RWPE1 (cell line): Measurements from ENCODE around the gene DCAF5.

Source experiments
- CTCF ChIA-PET: fragments of 350-600 bp; sonication (Branson Sonifier 250); formaldehyde crosslinking; extraction: SDS; loops from one replicate; lab custom pipeline; 2021; lab: Yijun Ruan, JAX
- POLR2A ChIA-PET: fragments of 400-600 bp; formaldehyde crosslinking; extraction: SDS; loops from one replicate; lab custom pipeline; 2020; ENCODE audit warnings: antibody characterized with exemption; ENCODE audit not compliant: low non-redundant PET; lab: Yijun Ruan, JAX
- DNase-seq: peaks from one replicate; pipeline ENCODE4 v3.0.0; 2012; ENCODE audit warnings: low spot score
- H3K27ac ChIP-seq: fragments of 450-650 bp; 2 replicates; pipeline ENCODE4 v1.5.1; 2017
- CTCF ChIP-seq: fragments of 450-650 bp; conservative IDR thresholded peaks from 2 replicates; pipeline ENCODE4 v1.5.1; 2017; ENCODE audit warnings: low read depth, mild to moderate bottlenecking

DCAF5 gene

GRCh38 chr14:69055999-69056788 lies 96.7 kb downstream of the DCAF5 start:
- no peak overlapping the region for H3K27ac ChIP-seq
- DNase-seq = peak; percentile 55
- TF ChIP-seq CTCF = no peak
- ChIA-PET POLR2A (no interaction called here), CTCF (interaction anchor here (0.6 to 1.2 kb wide), 7 partner anchors 51 to 1112 kb away, joined by 3 to 5 read pairs (median 3); no protein-coding TSS in a partner anchor)

- POLR2A ChIA-PET = no interaction called here
- H3K27ac ChIP-seq = no peak overlapping the region
- CTCF ChIA-PET = no interaction called here
- DNase-seq = peak; percentile 53
- no peak for TF ChIP-seq CTCF
These were observed 97.8 kb downstream of the DCAF5 start for GRCh38 chr14:69055125-69055524.

- no peak overlapping the region for H3K27ac ChIP-seq
- ChIA-PET CTCF (interaction anchor here (0.6 kb wide), 1 partner anchor 824 kb away, joined by 3 read pairs; no protein-coding TSS in a partner anchor), POLR2A (no interaction called here)
- DNase-seq = no peak
- no peak for TF ChIP-seq CTCF
These were observed 98.9 kb downstream of the DCAF5 start for GRCh38 chr14:69054030-69054429.

GRCh38 chr14:69052181-69052601 lies 100.7 kb downstream of the DCAF5 start:
- ChIA-PET POLR2A (no interaction called here), CTCF (interaction anchor here (0.8 kb wide), 1 partner anchor 14 kb away, joined by 3 read pairs; no protein-coding TSS in a partner anchor)

GRCh38 chr14:69050240-69051184 lies 102.4 kb downstream of the DCAF5 start:
- ChIA-PET CTCF (no interaction called here), POLR2A (no interaction called here)
- DNase-seq = no peak
- H3K27ac ChIP-seq = no peak overlapping the region
- no peak for TF ChIP-seq CTCF

More at GRCh38 chr14:69052181-69052601, 100.7 kb downstream of the DCAF5 start:
- TF ChIP-seq CTCF = no peak
- no peak for DNase-seq
- no peak overlapping the region for H3K27ac ChIP-seq

- DNase-seq = no peak
- ChIA-PET POLR2A (no interaction called here), CTCF (no interaction called here)
- no peak for TF ChIP-seq CTCF
- H3K27ac ChIP-seq = no peak overlapping the region
These were observed 103.2 kb downstream of the DCAF5 start for GRCh38 chr14:69049675-69050074.
